Type B pancreatic cell (in vitro differentiated cells): ENCODE measurements around the gene STX16. TPM values are rescaled to one million over a fixed set of nuclear protein-coding genes. Genes with fewer than 3 reads are reported as not detected.

Experiments used
- DNase-seq: peaks from one replicate; pipeline ENCODE4 v3.0.0; 2021; ENCODE audit warnings: mixed read lengths; ENCODE audit not compliant: unreplicated experiment; ENCODE audit errors: extremely low spot score
- H3K27ac Mint-ChIP-seq: 2 replicates; pipeline ENCODE4 v1.8.0; 2021; ENCODE audit warnings: mild to moderate bottlenecking, mixed read lengths
- H3K27me3 Mint-ChIP-seq: 2 replicates; pipeline ENCODE4 v1.8.0; 2021; ENCODE audit warnings: mixed read lengths
- H3K36me3 Mint-ChIP-seq: 2 replicates; pipeline ENCODE4 v1.8.0; 2021; ENCODE audit warnings: mixed read lengths
- H3K4me1 Mint-ChIP-seq: one replicate; pipeline ENCODE4 v1.8.0; 2021; ENCODE audit warnings: mixed read lengths; ENCODE audit not compliant: unreplicated experiment
- H3K4me3 Mint-ChIP-seq: 2 replicates; pipeline ENCODE4 v1.8.0; 2021; ENCODE audit warnings: mild to moderate bottlenecking, mixed read lengths
- H3K9me3 Mint-ChIP-seq: 2 replicates; pipeline ENCODE4 v1.8.0; 2021; ENCODE audit warnings: mixed read lengths
- CTCF ChIP-seq: fragments of 200-600 bp; sonication (generic); conservative IDR thresholded peaks from 2 replicates; pipeline ENCODE4 v1.5.0; 2021; ENCODE audit warnings: antibody characterized with exemption, mild to moderate bottlenecking
- total RNA-seq: library from RNA; stranded (reverse); gene quantifications from 2 replicates; pipeline ENCODE4 v1.2.1, GENCODE V29; 2021; ENCODE audit warnings: low replicate concordance

STX16 gene
- total RNA-seq, 1 donor from 2014 or later = 62.8 TPM

GRCh38 chr20:58682656-58683531, 31.8 kb downstream of the STX16 start:
- DNase-seq = no peak
- Mint-ChIP-seq H3K4me1 (no peaks in the 10 kb centered on the region), H3K27ac (no peak overlapping the region), H3K27me3 (no peaks in the 10 kb centered on the region), H3K4me3 (no peak overlapping the region), H3K9me3 (no peaks in the 10 kb centered on the region), H3K36me3 (peaks cover 27% of the 10 kb centered on the region)
- no peak for TF ChIP-seq CTCF

GRCh38 chr20:58684291-58684690, 33.2 kb downstream of the STX16 start:
- no peak for TF ChIP-seq CTCF
- Mint-ChIP-seq H3K4me1 (peaks cover 9% of the 10 kb centered on the region), H3K4me3 (no peak overlapping the region), H3K27me3 (no peaks in the 10 kb centered on the region), H3K36me3 (peaks cover 23% of the 10 kb centered on the region), H3K9me3 (no peaks in the 10 kb centered on the region), H3K27ac (no peak overlapping the region)
- no peak for DNase-seq

GRCh38 chr20:58685988-58686387, 34.9 kb downstream of the STX16 start:
- no peak overlapping the region for H3K4me3 Mint-ChIP-seq

GRCh38 chr20:58688414-58688813, 37.3 kb downstream of the STX16 start:
- peak overlapping the region; percentile 31 for H3K27ac Mint-ChIP-seq
- H3K4me1 Mint-ChIP-seq = peaks cover 21% of the 10 kb centered on the region
- H3K9me3 Mint-ChIP-seq = no peaks in the 10 kb centered on the region
- H3K4me3 Mint-ChIP-seq = no peak overlapping the region
- H3K27me3 Mint-ChIP-seq = no peaks in the 10 kb centered on the region
- H3K36me3 Mint-ChIP-seq = peaks cover 17% of the 10 kb centered on the region
- TF ChIP-seq CTCF = no peak
- DNase-seq = no peak

More at GRCh38 chr20:58685988-58686387, 34.9 kb downstream of the STX16 start:
- Mint-ChIP-seq H3K4me1 (peaks cover 20% of the 10 kb centered on the region), H3K9me3 (no peaks in the 10 kb centered on the region), H3K27me3 (no peaks in the 10 kb centered on the region), H3K36me3 (peaks cover 17% of the 10 kb centered on the region), H3K27ac (peak overlapping the region; percentile 31)
- TF ChIP-seq CTCF = no peak
- no peak for DNase-seq

GRCh38 chr20:58688840-58689239, 37.8 kb downstream of the STX16 start:
- no peak for DNase-seq
- Mint-ChIP-seq H3K36me3 (peaks cover 17% of the 10 kb centered on the region), H3K27ac (no peak overlapping the region), H3K4me1 (peaks cover 21% of the 10 kb centered on the region), H3K4me3 (no peak overlapping the region), H3K9me3 (no peaks in the 10 kb centered on the region), H3K27me3 (no peaks in the 10 kb centered on the region)
- TF ChIP-seq CTCF = no peak
